Cardiac fibroblast (primary cell): ENCODE results near the gene CBFA2T3.
"Not testable (repeated sequence)": the region's sequence is repeated elsewhere in the genome, so short reads cannot be mapped to it uniquely, and the experiment has no call there.

Source experiments
- DNase-seq, 2 donors: peaks; one replicate each; pipeline versions ENCODE4 v3.0.0 to v3.0.0-alpha.2; 2010; ENCODE audit warnings: low read depth in 2 of 2
- H3K4me3 ChIP-seq, 2 donors: replicated peaks in 1 of 2; 1 replicate in 1 of 2; 2 replicates in 1 of 2; pipeline ENCODE4 v1.5.1; 2011; ENCODE audit warnings: low read depth in 2 of 2, low read length in 2 of 2, mild to moderate bottlenecking in 2 of 2, moderate library complexity in 1 of 2
- CTCF ChIP-seq: IDR thresholded peaks from one replicate; pipeline ENCODE4 v1.5.1; 2011; ENCODE audit warnings: low read depth, mild to moderate bottlenecking, low read length, inconsistent platforms

Gene CBFA2T3

GRCh38 chr16:88893127-88893968 lies 83.7 kb downstream of the CBFA2T3 start:
- DNase-seq, result no peak
- H3K4me3 ChIP-seq, result no peak overlapping the region
- no peak for TF ChIP-seq CTCF

GRCh38 chr16:88892065-88892464 lies 84.9 kb downstream of the CBFA2T3 start:
- peak in 1 of 2 donors; percentile 39 for DNase-seq
- no peak for TF ChIP-seq CTCF
- no peak overlapping the region for H3K4me3 ChIP-seq

GRCh38 chr16:88891083-88891482 lies 85.9 kb downstream of the CBFA2T3 start:
- no peak for DNase-seq
- no peak for TF ChIP-seq CTCF
- no peak overlapping the region for H3K4me3 ChIP-seq

- not testable (repeated sequence) for DNase-seq, H3K4me3 ChIP-seq
Measured at GRCh38 chr16:88889702-88890352, 87.2 kb downstream of the CBFA2T3 start.

GRCh38 chr16:88888461-88889387 lies 88.3 kb downstream of the CBFA2T3 start:
- no peak for TF ChIP-seq CTCF
- no peak for DNase-seq
- no peak overlapping the region for H3K4me3 ChIP-seq

GRCh38 chr16:88888057-88888456 lies 89.0 kb downstream of the CBFA2T3 start:
- no peak for TF ChIP-seq CTCF
- peak in 1 of 2 donors; percentile 14 for DNase-seq
- H3K4me3 ChIP-seq, result no peak overlapping the region
